Endometrial microvascular endothelial cells (primary cell): Measurements from ENCODE around the gene ZC3H7A. TPM values are rescaled to one million over a fixed set of nuclear protein-coding genes. Genes with fewer than 3 reads are reported as not detected.

Source experiments
- in situ Hi-C: cut with HindIII; loops from 2 replicates; pipeline ENCODE4 v1.10.0; 2017; ENCODE audit warnings: low sequenced_read_pairs, low pct_unique_long_range_greater_than_20kb; ENCODE audit errors: inconsistent ontology term
- total RNA-seq: library from RNA; depleted of rRNA; stranded (reverse); fragments of >200 nt; gene quantifications from one replicate; pipeline ENCODE4 v1.2.3, GENCODE V29; 2015; ENCODE audit errors: inconsistent ontology term

ZC3H7A gene
- total RNA-seq, 1 donor from 2014 or later: 40.4 TPM

- in situ Hi-C loops: no loop called here
Observed at GRCh38 chr16:11719171-11719570, 77.9 kb downstream of the ZC3H7A start.

GRCh38 chr16:11717811-11718210 lies 79.2 kb downstream of the ZC3H7A start:
- in situ Hi-C loops: no loop called here

DNA sequence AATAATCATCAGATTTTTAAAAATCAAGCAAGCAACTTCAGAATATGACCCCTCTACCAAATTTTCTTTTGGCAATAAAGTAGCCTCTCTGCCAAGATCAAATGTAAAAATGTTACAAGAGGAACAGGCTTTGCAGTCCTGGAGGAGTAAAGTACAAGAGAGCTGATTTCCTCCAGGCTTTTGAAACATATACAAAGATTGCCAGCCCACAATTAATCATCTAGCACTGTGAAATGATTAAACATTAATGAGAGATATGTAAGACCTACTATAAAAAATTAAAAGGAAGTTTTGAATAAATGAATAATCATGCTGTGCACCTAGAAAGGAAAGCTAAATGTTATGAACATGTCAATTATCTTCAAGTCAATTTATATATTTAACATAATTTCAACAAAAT lies 80.7 kb downstream of the ZC3H7A start:
- in situ Hi-C loops: no loop called here

DNA sequence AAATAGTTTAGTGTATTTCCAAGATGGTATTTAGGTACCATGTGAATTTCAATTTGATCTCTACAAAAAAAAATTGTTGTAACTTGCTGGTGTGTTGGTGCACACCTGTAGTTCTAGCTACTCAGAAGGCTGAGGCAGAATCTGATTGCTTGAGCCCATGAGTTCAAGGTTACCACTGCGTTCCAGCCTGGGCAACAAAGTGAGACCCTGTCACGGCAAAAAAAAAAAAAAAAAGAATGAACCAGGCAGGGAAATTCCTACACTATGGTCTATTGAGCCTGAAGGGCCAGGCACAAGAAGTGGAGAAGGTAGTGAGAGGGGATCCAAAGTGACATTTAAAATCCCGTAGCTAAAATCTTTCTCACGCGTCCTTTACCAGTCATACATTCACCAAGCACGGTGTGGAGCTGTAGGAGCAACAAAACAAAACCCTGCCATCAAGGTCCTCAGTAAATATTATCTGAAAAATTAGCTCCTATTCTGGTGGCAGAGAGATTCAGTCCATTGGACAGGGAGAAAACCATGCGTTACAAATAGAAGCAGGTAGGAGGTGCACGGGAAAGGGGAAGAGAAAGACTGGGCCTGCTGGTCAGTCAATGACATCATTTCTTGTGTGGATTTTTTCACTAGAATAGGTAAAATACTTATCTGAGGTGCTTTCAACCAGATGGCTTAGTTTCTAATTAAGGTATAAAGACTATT lies 81.7 kb downstream of the ZC3H7A start:
- in situ Hi-C loops: no loop called here

DNA sequence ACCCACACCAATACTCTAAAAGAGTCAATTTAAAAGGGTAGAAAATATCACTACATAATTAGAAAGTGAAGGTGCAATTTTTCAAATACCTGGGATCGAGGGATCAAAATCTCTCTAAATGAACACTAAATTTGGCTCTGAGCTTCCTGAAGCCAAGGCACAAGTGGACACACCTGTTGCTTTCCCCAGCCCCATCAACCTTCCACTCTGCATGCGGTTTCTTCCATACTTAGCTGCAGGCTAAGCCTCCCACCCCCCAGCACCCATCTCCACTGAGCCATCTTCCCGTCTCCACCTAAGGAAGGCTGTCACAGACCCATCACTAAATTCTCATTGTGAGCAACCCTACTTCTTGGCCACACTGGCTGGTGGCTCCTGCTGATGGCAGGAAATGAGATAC lies 84.9 kb downstream of the ZC3H7A start:
- in situ Hi-C loops: no loop called here

GRCh38 chr16:11711662-11712061 lies 85.4 kb downstream of the ZC3H7A start:
- in situ Hi-C loops: no loop called here

DNA sequence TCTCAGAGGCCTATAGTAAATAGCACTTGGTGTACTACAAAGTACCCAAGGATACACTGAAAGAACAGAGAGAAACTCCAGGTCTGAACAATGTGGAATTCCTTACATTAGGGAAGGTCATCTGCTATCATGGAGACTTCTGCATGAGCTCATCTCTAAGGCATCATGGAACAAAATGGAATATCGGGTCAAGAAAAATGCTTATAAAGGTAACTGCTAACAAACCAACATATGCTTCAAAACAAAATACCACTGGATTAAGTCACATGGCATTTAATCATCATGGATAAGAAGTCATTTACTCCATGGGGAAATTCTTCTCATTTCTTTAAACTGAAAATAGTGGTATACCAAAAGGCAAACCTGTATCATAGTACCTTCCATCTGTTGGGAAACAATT lies 88.6 kb downstream of the ZC3H7A start:
- in situ Hi-C loops: no loop called here

DNA sequence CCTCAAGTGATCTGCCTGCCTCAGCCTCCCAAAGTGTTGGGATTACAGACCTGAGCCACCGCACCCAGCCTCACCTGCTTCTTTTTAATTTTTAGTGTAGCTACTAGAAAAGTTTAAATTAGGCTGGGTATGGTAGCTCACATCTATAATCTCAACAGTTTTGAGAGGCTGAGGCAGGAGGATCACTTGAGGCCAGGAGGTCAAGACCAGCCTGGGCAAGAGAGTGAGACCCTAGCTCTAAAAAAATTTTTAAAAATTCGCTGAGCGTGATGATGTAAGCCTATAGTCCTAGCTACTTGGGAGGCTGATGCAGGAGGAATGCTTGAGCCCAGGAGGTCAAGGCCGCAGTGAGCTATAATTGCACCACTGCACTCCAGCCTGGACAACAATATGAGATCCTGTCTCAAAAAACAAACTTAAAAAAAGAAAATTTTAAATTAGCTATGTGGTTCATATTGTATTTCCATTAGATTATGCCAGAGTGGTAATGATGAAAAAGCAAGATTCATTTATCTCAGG lies 89.3 kb downstream of the ZC3H7A start:
- in situ Hi-C loops: no loop called here

DNA sequence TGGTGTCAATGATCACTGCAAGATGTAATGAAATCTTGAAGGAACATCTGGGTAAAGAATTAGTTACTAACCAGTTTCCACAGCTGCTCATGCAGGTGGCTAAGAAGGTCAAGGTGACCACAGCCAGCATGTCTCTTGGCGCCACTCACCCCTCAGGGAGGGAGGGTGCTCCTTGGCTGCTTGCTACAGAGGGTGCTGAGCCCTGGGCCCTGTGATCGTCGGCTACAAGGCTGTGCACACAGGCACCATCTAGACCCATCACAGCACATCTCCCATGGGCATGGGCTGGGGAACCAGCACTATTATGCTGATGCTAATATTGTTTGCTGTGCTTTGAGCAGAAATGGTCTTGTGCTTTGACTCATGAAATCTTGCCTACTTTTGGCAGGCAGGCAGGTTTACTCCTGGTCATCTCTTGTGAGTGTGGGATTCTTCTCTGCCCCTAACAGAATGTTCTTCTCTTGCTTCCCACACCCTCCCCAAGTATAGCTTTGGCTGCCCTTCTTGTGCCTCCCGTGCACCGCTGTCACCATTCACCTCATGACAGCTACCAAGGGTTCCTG lies 90.8 kb downstream of the ZC3H7A start:
- in situ Hi-C loops: no loop called here

DNA sequence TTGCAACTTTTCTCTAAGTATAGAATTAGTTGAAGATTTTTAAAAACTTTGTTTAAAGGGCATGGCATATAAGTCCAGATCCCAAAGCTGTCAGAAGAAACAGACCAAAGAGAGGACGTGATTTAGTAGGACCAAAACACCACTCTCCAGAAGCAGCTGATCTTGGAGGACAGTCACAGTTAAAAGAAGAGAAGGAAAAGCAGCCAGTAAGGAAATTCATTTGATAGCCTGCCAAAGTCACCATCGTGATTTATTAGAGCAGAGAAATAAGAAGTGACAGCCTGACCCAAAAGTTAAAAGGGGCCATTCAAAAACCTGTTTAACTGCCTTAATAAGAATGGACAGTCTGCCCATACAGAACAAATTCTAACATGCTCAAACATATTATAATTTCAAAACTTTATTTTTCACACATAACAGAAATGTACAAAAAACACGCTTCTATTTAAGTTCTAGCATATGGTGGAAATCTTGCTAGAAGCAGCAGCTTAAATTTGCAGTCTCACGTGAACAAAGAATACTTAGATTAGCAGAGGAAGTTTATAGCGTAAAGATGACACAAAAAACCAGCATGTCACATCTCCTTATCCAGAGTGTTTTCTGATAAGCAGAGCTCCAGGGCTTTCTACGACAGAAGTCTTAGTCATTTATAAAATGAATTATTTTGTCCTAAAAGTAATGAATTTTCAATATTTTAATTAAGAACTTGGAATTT lies 91.6 kb downstream of the ZC3H7A start:
- in situ Hi-C loops: no loop called here

Other genes with a start within 250 kb of the ZC3H7A start
- 10.2 TPM for gene LITAF, start 210.3 kb downstream of the ZC3H7A start, total RNA-seq
- 11.4 TPM for gene SNN, start 128.8 kb downstream of the ZC3H7A start, total RNA-seq
- gene TXNDC11, start 54.4 kb downstream of the ZC3H7A start, total RNA-seq: 63.2 TPM
- gene RSL1D1, start 54.3 kb upstream of the ZC3H7A start, total RNA-seq: 125 TPM
- 153 TPM for gene GSPT1, start 118.7 kb upstream of the ZC3H7A start, total RNA-seq
- gene NPIPB2, start 144.8 kb upstream of the ZC3H7A start, total RNA-seq: not detected
- not detected for gene TNFRSF17, start 168.0 kb upstream of the ZC3H7A start, total RNA-seq
- gene SNX29, start 179.5 kb upstream of the ZC3H7A start, total RNA-seq: 7.0 TPM